ENCODE measurements around the gene CADM2. TPM values are rescaled to one million over a fixed set of nuclear protein-coding genes. Genes with fewer than 3 reads are reported as not detected.
"Not testable (repeated sequence)": the region's sequence is repeated elsewhere in the genome, so short reads cannot be mapped to it uniquely, and the experiment has no call there.

The CADM2 gene
- total and polyA plus RNA-seq, 2 experiments from 2014 or later: 13.3 to 47.5 TPM

DNA sequence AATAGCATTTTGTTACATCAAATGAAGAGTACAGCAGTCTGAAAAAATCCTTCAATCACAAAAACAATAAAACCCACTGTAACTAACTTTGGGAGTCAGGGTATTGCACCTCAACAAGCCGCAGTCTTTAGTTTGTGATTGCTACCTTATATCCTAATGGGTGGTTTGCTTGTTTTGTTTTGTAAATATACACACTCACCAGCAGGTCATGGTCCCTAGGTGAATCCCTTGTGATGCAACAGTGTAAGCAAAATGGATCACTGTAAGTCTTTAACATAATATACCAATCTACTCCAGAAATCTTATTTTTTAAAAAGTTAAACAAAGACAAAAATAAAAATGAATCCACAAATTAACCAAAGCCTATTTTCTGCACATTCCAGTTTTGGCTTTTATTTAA, 749.5 kb downstream of the CADM2 start:
- peaks cover 38% of the 10 kb centered on the region for H3K4me1 Mint-ChIP-seq
- H3K36me3 ChIP-seq (ENCODE audit: insufficient read depth); H3K79me2 ChIP-seq (replicated peaks; ENCODE audit: insufficient read depth); H3K4me2 ChIP-seq; H3K4me3 ChIP-seq; H2AFZ ChIP-seq; H3K27me3 ChIP-seq (ENCODE audit: insufficient read depth); H3K36me3 Mint-ChIP-seq (ENCODE audit: low read depth); H3K4me3 Mint-ChIP-seq; H3K9me2 ChIP-seq (ENCODE audit: insufficient read depth); H3K27ac ChIP-seq (ENCODE audit: low read depth); H4K20me1 ChIP-seq (replicated peaks; ENCODE audit: insufficient read depth); H3F3A ChIP-seq (replicated peaks; ENCODE audit: low read depth); H3K9me3 Mint-ChIP-seq; H3K27me3 Mint-ChIP-seq (ENCODE audit: insufficient read depth, low read depth, poor library complexity): not testable (repeated sequence)
- peak; percentile 32; the same call in 1 of the 2 replicates for TF ChIP-seq NANOG (IDR thresholded peaks at IDR 0.05; ENCODE audit: borderline replicate concordance)
- ATAC-seq: peak; percentile 91
- H3K27ac Mint-ChIP-seq: peak overlapping the region; percentile 71
- DNase-seq (ENCODE audit: low spot score): peak; percentile 36
- peaks cover 23% of the 10 kb centered on the region for H3K4me1 ChIP-seq (ENCODE audit: insufficient read depth)

DNA sequence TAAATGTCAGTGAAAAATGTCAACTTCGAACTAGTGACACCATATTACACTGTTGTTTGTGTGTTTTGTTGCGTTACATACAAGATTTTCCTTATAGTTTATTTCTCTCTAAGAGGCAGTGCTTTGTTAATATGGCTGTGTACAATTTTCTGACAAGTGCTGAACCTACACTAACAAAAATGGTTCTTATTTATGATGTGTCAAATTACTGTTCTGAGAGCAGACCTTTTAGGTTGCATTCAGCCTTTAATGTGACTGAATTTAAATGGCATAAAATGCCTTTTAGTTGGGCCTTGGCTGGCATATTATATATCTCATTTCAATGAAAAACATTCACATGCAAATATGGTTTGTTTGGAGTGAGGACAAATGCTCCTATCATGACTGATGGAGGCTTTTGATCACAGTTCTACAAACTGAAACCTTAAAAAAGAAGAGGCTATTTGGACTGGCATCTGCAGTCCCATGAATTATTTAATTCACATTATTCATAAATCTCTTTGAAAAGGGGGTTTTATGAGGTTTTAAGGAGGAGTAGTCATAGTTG, 750.6 kb downstream of the CADM2 start:
- H2AFZ ChIP-seq: no peak overlapping the region
- no peak overlapping the region for H3K4me3 ChIP-seq
- no peaks in the 10 kb centered on the region for H3F3A ChIP-seq (replicated peaks; ENCODE audit: low read depth)
- no peaks in the 10 kb centered on the region for H4K20me1 ChIP-seq (replicated peaks; ENCODE audit: insufficient read depth)
- Mint-ChIP-seq H3K27me3 (ENCODE audit: insufficient read depth, low read depth, poor library complexity) (no peaks in the 10 kb centered on the region), H3K9me3 (no peaks in the 10 kb centered on the region), H3K36me3 (ENCODE audit: low read depth) (no peaks in the 10 kb centered on the region), H3K4me3 (no peak overlapping the region), H3K4me1 (peaks cover 29% of the 10 kb centered on the region), H3K27ac (no peak overlapping the region)
- no peaks in the 10 kb centered on the region for H3K9me2 ChIP-seq (ENCODE audit: insufficient read depth)
- no peaks in the 10 kb centered on the region for H3K36me3 ChIP-seq (ENCODE audit: insufficient read depth)
- DNase-seq (ENCODE audit: low spot score) (no peak), ATAC-seq (no peak)
- H3K79me2 ChIP-seq (replicated peaks; ENCODE audit: insufficient read depth): no peaks in the 10 kb centered on the region
- no peaks in the 10 kb centered on the region for H3K27me3 ChIP-seq (ENCODE audit: insufficient read depth)
- no peak overlapping the region for H3K4me2 ChIP-seq
- H3K4me1 ChIP-seq (ENCODE audit: insufficient read depth): peaks cover 14% of the 10 kb centered on the region
- H3K27ac ChIP-seq (ENCODE audit: low read depth): no peak overlapping the region
- TF ChIP-seq, protein P1, sequence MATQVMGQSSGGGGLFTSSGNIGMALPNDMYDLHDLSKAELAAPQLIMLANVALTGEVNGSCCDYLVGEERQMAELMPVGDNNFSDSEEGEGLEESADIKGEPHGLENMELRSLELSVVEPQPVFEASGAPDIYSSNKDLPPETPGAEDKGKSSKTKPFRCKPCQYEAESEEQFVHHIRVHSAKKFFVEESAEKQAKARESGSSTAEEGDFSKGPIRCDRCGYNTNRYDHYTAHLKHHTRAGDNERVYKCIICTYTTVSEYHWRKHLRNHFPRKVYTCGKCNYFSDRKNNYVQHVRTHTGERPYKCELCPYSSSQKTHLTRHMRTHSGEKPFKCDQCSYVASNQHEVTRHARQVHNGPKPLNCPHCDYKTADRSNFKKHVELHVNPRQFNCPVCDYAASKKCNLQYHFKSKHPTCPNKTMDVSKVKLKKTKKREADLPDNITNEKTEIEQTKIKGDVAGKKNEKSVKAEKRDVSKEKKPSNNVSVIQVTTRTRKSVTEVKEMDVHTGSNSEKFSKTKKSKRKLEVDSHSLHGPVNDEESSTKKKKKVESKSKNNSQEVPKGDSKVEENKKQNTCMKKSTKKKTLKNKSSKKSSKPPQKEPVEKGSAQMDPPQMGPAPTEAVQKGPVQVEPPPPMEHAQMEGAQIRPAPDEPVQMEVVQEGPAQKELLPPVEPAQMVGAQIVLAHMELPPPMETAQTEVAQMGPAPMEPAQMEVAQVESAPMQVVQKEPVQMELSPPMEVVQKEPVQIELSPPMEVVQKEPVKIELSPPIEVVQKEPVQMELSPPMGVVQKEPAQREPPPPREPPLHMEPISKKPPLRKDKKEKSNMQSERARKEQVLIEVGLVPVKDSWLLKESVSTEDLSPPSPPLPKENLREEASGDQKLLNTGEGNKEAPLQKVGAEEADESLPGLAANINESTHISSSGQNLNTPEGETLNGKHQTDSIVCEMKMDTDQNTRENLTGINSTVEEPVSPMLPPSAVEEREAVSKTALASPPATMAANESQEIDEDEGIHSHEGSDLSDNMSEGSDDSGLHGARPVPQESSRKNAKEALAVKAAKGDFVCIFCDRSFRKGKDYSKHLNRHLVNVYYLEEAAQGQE (IDR thresholded peaks at IDR 0.05; ENCODE audit: unreplicated experiment): no peak
- TF ChIP-seq POLR2AphosphoS5 (IDR thresholded peaks at IDR 0.05; ENCODE audit: low read depth): no peak
- TF ChIP-seq ZNF114 (CRISPR knock-in tag; IDR thresholded peaks at IDR 0.05): no peak
- TF ChIP-seq, protein P2, sequence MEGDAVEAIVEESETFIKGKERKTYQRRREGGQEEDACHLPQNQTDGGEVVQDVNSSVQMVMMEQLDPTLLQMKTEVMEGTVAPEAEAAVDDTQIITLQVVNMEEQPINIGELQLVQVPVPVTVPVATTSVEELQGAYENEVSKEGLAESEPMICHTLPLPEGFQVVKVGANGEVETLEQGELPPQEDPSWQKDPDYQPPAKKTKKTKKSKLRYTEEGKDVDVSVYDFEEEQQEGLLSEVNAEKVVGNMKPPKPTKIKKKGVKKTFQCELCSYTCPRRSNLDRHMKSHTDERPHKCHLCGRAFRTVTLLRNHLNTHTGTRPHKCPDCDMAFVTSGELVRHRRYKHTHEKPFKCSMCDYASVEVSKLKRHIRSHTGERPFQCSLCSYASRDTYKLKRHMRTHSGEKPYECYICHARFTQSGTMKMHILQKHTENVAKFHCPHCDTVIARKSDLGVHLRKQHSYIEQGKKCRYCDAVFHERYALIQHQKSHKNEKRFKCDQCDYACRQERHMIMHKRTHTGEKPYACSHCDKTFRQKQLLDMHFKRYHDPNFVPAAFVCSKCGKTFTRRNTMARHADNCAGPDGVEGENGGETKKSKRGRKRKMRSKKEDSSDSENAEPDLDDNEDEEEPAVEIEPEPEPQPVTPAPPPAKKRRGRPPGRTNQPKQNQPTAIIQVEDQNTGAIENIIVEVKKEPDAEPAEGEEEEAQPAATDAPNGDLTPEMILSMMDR (conservative IDR thresholded peaks at IDR 0.05; ENCODE audit: low read depth in 2 of 2): no peak
- TF ChIP-seq JUNB (IDR thresholded peaks at IDR 0.05; ENCODE audit: unreplicated experiment): no peak
- no peak for TF ChIP-seq EZH2 (IDR thresholded peaks at IDR 0.05; ENCODE audit: low read depth, unreplicated experiment)
- TF ChIP-seq, protein P3, sequence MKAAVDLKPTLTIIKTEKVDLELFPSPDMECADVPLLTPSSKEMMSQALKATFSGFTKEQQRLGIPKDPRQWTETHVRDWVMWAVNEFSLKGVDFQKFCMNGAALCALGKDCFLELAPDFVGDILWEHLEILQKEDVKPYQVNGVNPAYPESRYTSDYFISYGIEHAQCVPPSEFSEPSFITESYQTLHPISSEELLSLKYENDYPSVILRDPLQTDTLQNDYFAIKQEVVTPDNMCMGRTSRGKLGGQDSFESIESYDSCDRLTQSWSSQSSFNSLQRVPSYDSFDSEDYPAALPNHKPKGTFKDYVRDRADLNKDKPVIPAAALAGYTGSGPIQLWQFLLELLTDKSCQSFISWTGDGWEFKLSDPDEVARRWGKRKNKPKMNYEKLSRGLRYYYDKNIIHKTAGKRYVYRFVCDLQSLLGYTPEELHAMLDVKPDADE (IDR thresholded peaks at IDR 0.05): no peak
- TF ChIP-seq ZNF331 (CRISPR knock-in tag; IDR thresholded peaks at IDR 0.05; ENCODE audit: low read depth): no peak
- no peak for TF ChIP-seq NANOG (IDR thresholded peaks at IDR 0.05; ENCODE audit: borderline replicate concordance)
- TF ChIP-seq CREB1 (CRISPR knock-in tag; IDR thresholded peaks at IDR 0.05; ENCODE audit: low read depth): no peak
- no peak for TF ChIP-seq STAT1 (IDR thresholded peaks at IDR 0.05; ENCODE audit: unreplicated experiment)
